Measurements from ENCODE around the gene OR52H1. TPM values are rescaled to one million over a fixed set of nuclear protein-coding genes. Genes with fewer than 3 reads are reported as not detected.

OR52H1 gene
- total and polyA plus RNA-seq, 9 donors: 0.07 to 3.6 (median 0.66) TPM; not detected in 1

DNA sequence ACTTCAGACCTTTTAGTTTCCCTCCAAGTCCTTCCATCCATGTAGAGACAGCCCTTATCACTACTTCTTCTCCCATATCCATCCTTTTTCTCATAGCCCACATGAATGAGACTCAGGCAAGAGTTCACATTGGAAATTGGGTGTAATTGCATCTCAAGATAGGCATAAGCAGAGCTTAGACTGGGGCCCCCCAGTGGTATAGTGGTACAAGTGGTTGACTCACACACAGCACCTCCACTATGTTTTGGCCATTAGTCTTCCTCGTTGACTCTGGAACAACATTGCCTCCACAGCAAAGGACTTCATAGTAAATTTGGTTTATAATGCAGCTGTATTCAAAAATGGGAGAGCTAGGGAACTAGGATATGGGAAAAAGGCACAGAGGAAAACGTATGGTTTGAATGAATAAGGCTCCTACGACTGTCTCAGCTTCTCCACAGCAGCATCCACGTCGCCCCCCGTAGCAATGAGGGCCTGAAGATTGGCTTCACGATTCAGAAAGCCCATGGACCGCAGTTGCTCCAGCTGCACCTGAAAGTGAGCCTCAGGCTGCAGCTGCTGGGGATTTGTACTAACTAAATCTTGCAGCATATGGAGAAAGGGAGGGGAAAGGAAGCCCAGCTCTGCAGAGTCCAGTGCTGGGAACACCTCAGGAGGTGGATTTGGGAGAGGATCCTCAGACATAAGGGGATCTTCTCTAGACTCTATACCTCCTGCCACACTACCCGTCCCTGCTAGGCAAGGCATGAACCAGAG lies 41.0 kb downstream of the OR52H1 start:
- WGBS, 3 donors: 84 to 86% (median 85%) methylated on average over 9 of the region's 9 CpGs
- H3K4me1 ChIP-seq (ENCODE audit: insufficient read depth): no peaks in the 10 kb centered on the region
- TF ChIP-seq, protein P1, sequence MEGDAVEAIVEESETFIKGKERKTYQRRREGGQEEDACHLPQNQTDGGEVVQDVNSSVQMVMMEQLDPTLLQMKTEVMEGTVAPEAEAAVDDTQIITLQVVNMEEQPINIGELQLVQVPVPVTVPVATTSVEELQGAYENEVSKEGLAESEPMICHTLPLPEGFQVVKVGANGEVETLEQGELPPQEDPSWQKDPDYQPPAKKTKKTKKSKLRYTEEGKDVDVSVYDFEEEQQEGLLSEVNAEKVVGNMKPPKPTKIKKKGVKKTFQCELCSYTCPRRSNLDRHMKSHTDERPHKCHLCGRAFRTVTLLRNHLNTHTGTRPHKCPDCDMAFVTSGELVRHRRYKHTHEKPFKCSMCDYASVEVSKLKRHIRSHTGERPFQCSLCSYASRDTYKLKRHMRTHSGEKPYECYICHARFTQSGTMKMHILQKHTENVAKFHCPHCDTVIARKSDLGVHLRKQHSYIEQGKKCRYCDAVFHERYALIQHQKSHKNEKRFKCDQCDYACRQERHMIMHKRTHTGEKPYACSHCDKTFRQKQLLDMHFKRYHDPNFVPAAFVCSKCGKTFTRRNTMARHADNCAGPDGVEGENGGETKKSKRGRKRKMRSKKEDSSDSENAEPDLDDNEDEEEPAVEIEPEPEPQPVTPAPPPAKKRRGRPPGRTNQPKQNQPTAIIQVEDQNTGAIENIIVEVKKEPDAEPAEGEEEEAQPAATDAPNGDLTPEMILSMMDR (IDR thresholded peaks at IDR 0.05): no peak
- TF ChIP-seq POLR2A (IDR thresholded peaks at IDR 0.05) (no peak), EP300 (IDR thresholded peaks at IDR 0.05) (no peak)
- H3K27ac ChIP-seq: no peak overlapping the region
- intact Hi-C loops (cut with DNase I): no loop called here
- H3K4me3 ChIP-seq: no peak overlapping the region
- H3K36me3 ChIP-seq: no peaks in the 10 kb centered on the region
- DNase-seq: no peak
- no peaks in the 10 kb centered on the region for H3K27me3 ChIP-seq
- H3K9me3 ChIP-seq: no peaks in the 10 kb centered on the region

DNA sequence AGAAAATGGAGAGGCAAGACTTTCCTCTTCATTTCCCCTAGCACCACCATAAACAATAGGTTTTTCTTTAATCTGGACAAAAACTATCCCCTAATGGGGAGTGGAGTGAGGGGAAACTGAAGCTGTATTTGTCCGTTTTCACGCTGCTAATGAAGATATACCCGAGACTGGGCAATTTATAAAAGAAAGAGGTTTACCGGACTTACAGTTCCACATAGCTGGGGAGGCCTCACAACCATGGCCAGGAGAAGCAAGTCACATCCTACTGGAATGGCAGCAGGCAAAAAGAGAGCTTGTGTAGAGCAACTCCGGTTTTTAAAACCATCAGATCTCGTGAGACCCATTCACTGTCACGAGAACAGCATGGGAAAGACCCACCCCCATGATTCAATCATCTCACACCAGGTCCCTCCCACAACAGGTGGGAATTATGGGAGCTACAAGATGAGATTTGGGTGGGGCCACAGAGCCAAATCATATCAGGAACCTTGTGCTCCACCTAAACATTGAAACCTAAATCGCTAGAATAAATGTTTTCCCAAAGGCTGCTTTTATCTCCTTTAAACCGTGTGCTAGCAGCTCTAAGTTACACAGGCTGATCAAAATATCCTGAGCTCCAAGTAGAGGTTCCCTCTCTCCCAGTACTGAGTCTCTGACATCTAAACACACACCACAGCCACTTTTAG lies 42.8 kb downstream of the OR52H1 start:
- Histone ChIP-seq H3K9me3 (no peaks in the 10 kb centered on the region), H3K4me1 (ENCODE audit: insufficient read depth) (no peaks in the 10 kb centered on the region), H3K4me3 (no peak overlapping the region), H3K27ac (no peak overlapping the region), H3K36me3 (no peaks in the 10 kb centered on the region), H3K27me3 (no peaks in the 10 kb centered on the region)
- intact Hi-C loops (cut with DNase I): no loop called here
- WGBS, 3 donors: 83 to 87% (median 84%) methylated on average over 9 of the region's 9 CpGs
- TF ChIP-seq, protein P1 (IDR thresholded peaks at IDR 0.05): no peak
- TF ChIP-seq POLR2A (IDR thresholded peaks at IDR 0.05): no peak
- TF ChIP-seq EP300 (IDR thresholded peaks at IDR 0.05): no peak
- no peak for DNase-seq

DNA sequence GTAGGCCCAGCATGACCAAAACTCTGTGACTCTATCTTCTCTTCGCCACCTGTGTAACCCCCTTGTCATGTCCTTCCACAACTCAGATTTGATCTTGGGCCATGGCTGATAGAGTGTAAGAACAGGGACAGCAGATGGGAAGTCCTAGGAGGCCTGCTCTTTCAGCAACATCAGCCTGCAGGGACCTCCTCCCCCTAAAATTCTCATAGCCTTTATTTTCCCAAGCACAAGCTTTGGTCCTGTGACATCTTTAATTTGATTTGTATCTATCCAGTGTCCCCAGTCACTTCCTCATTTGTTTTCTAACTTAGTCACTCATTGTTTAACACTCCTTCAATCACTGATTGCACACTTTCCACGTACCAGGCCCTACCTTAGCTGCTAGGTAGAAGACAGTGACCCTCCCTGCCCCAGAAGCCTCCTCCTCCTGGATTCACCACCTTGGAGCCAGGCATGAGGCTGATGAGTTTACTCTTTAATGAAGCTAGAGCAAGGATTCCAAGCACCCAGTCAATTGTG lies 43.9 kb downstream of the OR52H1 start:
- WGBS, 3 donors: 83 to 91% (median 87%) methylated on average over 2 of the region's 2 CpGs
- no peaks in the 10 kb centered on the region for H3K9me3 ChIP-seq
- H3K27ac ChIP-seq: no peak overlapping the region
- no peak for DNase-seq
- no peaks in the 10 kb centered on the region for H3K4me1 ChIP-seq (ENCODE audit: insufficient read depth)
- no peaks in the 10 kb centered on the region for H3K36me3 ChIP-seq
- H3K27me3 ChIP-seq: no peaks in the 10 kb centered on the region
- no peak for TF ChIP-seq EP300 (IDR thresholded peaks at IDR 0.05)
- no peak for TF ChIP-seq POLR2A (IDR thresholded peaks at IDR 0.05)
- TF ChIP-seq, protein P1 (IDR thresholded peaks at IDR 0.05): no peak
- intact Hi-C loops (cut with DNase I): no loop called here
- no peak overlapping the region for H3K4me3 ChIP-seq

DNA sequence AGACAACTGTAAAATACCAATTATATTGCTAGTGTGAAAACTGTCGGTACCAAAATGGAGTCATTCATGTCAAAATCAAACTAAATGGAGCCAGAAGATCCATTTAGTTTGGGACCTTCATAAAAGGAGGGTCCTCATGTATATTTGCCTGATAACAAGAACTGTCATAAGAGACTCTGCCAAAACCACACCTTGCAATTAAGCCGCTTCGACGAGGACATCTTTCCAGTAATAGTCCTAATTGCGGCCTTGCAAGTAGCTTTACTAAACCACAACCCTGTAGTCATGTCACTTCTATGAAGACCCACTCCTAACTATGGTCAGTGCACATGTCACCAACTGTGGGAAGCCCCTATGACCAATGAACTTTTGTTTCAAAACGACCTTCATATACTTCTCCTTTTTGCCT lies 47.9 kb downstream of the OR52H1 start:
- intact Hi-C loops (cut with DNase I): no loop called here
- Histone ChIP-seq H3K27ac (no peak overlapping the region), H3K36me3 (no peaks in the 10 kb centered on the region), H3K4me1 (ENCODE audit: insufficient read depth) (no peaks in the 10 kb centered on the region), H3K4me3 (no peak overlapping the region), H3K9me3 (no peaks in the 10 kb centered on the region), H3K27me3 (no peaks in the 10 kb centered on the region)
- WGBS, 3 donors: 79 to 90% (median 80%) methylated on average over 6 of the region's 6 CpGs
- DNase-seq: no peak
- TF ChIP-seq EP300 (IDR thresholded peaks at IDR 0.05): no peak
- no peak for TF ChIP-seq POLR2A (IDR thresholded peaks at IDR 0.05)
- TF ChIP-seq, protein P1 (IDR thresholded peaks at IDR 0.05): no peak

Data from ovary (tissue), 9 donors.